Measurements from ENCODE around the gene NTN5. TPM values are rescaled to one million over a fixed set of nuclear protein-coding genes. Genes with fewer than 3 reads are reported as not detected.
"Not testable (repeated sequence)": the region's sequence is repeated elsewhere in the genome, so short reads cannot be mapped to it uniquely, and the experiment has no call there.

The NTN5 gene
- total and polyA plus RNA-seq, 9 of the 15 experiments (the other 6 are each of a cell fraction or from before 2014, with no cell fraction given), result not detected

- in situ Hi-C loops (cut with MboI), result not testable (repeated sequence)
Observed at GRCh38 chr19:48680006-48680405, 7.2 kb upstream of the NTN5 start.

DNA sequence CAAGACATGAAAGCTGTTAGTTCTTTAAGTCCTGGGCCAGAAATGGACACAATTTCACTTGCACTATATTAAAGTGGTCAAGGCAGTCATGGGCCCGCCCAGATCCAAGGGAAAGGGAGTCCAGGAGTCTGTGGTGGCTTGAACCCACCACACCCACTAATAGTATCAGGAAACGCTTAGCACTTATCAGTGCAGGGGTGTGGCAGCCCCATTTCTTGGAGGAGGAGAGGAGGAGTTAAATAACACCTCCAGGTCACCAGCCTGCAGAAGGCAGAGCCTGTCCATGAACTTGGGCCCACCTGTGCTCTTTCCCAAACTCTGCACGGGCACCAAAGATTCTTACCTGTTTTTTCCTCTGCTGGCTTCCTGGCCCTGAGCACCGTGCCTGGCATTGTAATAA is 5.4 kb upstream of the NTN5 start:
- intact Hi-C loops (cut with micrococcal nuclease) (no loop called here), in situ Hi-C loops (cut with MboI) (no loop called here)
- no TSS peak for BruUV-seq (replicated peaks)
- peak overlapping the region; percentile 7; the same call in 1 of the 2 replicates for H3K4me2 ChIP-seq (ENCODE audit: insufficient read depth, low read length)
- ChIA-PET POLR2A (interaction anchor here (0.6 to 1.2 kb wide), 3 partner anchors 12 to 662 kb away, joined by 3 read pairs; no protein-coding TSS in a partner anchor), CTCF (ENCODE audit: low intra/inter-chr PET ratio) (no interaction called here)
- H3K4me3 ChIP-seq, result no peak overlapping the region
- no peaks in the 10 kb centered on the region for H4K20me1 ChIP-seq (replicated peaks; ENCODE audit: control insufficient read depth, insufficient read depth, low read length)
- H3K9me1 ChIP-seq (ENCODE audit: control insufficient read depth, insufficient read depth, low read length), result no peaks in the 10 kb centered on the region
- H3K27ac ChIP-seq (ENCODE audit: extremely low read depth, low read depth, low read length), result no peak overlapping the region
- ATAC-seq (peak; percentile 79), DNase-seq (ENCODE audit: extremely low read depth in 1 of 4, low spot score in 3 of 4) (peak; percentile 79 to 82 (median 80)), FAIRE-seq (peak; percentile 87)
- peak overlapping the region in 1 of 2 experiments; percentile 6; a peak in 1 of 4 replicates for H3K9ac ChIP-seq (ENCODE audit: insufficient read depth in 1 of 2, low read depth in 2 of 2, low read length in 2 of 2)
- peaks cover 23 to 65% of the 10 kb centered on the region in 2 experiments for H3K4me1 ChIP-seq (replicated peaks in 1 of 2; ENCODE audit: control insufficient read depth in 2 of 2, insufficient read depth in 2 of 2, low read length in 2 of 2)
- H3K9me3 ChIP-seq (replicated peaks; ENCODE audit: control insufficient read depth, insufficient read depth, low read depth, low read length), result no peaks in the 10 kb centered on the region
- no peaks in the 10 kb centered on the region for H3K36me3 ChIP-seq (ENCODE audit: control insufficient read depth, insufficient read depth, low read length)
- WGBS (ENCODE audit: insufficient coverage, low coverage, missing lambda C conversion rate), result 0% methylated on average over 4 of the region's 4 CpGs
- no peaks in the 10 kb centered on the region for H3K27me3 ChIP-seq (ENCODE audit: control insufficient read depth in 2 of 2, insufficient read depth in 2 of 2, low read length in 2 of 2)
- H2AFZ ChIP-seq (ENCODE audit: low read depth, low read length), result no peak overlapping the region
- H3K79me2 ChIP-seq (ENCODE audit: control insufficient read depth, insufficient read depth, low read length), result no peaks in the 10 kb centered on the region
- no peak for TF ChIP-seq TFE3 (CRISPR knock-in tag; IDR thresholded peaks at IDR 0.05)
- TF ChIP-seq SMARCA4 (IDR thresholded peaks at IDR 0.05), result peak; percentile 15; the same call in 1 of the 2 replicates
- TF ChIP-seq, protein P1, sequence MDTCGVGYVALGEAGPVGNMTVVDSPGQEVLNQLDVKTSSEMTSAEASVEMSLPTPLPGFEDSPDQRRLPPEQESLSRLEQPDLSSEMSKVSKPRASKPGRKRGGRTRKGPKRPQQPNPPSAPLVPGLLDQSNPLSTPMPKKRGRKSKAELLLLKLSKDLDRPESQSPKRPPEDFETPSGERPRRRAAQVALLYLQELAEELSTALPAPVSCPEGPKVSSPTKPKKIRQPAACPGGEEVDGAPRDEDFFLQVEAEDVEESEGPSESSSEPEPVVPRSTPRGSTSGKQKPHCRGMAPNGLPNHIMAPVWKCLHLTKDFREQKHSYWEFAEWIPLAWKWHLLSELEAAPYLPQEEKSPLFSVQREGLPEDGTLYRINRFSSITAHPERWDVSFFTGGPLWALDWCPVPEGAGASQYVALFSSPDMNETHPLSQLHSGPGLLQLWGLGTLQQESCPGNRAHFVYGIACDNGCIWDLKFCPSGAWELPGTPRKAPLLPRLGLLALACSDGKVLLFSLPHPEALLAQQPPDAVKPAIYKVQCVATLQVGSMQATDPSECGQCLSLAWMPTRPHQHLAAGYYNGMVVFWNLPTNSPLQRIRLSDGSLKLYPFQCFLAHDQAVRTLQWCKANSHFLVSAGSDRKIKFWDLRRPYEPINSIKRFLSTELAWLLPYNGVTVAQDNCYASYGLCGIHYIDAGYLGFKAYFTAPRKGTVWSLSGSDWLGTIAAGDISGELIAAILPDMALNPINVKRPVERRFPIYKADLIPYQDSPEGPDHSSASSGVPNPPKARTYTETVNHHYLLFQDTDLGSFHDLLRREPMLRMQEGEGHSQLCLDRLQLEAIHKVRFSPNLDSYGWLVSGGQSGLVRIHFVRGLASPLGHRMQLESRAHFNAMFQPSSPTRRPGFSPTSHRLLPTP (IDR thresholded peaks at IDR 0.05; ENCODE audit: borderline replicate concordance, extremely low read depth, insufficient read length), result no peak
- no peak for TF ChIP-seq ZNF263 (CRISPR knock-in tag; IDR thresholded peaks at IDR 0.05; ENCODE audit: borderline replicate concordance)
- no peak for TF ChIP-seq ZNF668 (CRISPR knock-in tag; IDR thresholded peaks at IDR 0.05)
- 0 out of 2 replicates have a peak, but pooled peaks have one; percentile 13 for TF ChIP-seq CBFA2T3 (IDR thresholded peaks at IDR 0.05)
- TF ChIP-seq, protein P2, sequence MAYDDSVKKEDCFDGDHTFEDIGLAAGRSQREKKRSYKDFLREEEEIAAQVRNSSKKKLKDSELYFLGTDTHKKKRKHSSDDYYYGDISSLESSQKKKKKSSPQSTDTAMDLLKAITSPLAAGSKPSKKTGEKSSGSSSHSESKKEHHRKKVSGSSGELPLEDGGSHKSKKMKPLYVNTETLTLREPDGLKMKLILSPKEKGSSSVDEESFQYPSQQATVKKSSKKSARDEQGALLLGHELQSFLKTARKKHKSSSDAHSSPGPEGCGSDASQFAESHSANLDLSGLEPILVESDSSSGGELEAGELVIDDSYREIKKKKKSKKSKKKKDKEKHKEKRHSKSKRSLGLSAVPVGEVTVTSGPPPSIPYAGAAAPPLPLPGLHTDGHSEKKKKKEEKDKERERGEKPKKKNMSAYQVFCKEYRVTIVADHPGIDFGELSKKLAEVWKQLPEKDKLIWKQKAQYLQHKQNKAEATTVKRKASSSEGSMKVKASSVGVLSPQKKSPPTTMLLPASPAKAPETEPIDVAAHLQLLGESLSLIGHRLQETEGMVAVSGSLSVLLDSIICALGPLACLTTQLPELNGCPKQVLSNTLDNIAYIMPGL (CRISPR knock-in tag; IDR thresholded peaks at IDR 0.05), result no peak

More at GRCh38 chr19:48680006-48680405, 7.2 kb upstream of the NTN5 start:
- WGBS (ENCODE audit: insufficient coverage, low coverage, missing lambda C conversion rate), result 76% methylated on average over 5 of the region's 19 CpGs
- H3K9me1 ChIP-seq (ENCODE audit: control insufficient read depth, insufficient read depth, low read length); CTCF ChIA-PET (ENCODE audit: low intra/inter-chr PET ratio); H3K9me3 ChIP-seq (replicated peaks; ENCODE audit: control insufficient read depth, insufficient read depth, low read depth, low read length); H4K20me1 ChIP-seq (replicated peaks; ENCODE audit: control insufficient read depth, insufficient read depth, low read length); BruUV-seq (replicated peaks); H3K27me3 ChIP-seq (ENCODE audit: control insufficient read depth in 2 of 2, insufficient read depth in 2 of 2, low read length in 2 of 2); POLR2A ChIA-PET; H3K4me3 ChIP-seq; H3K4me2 ChIP-seq (ENCODE audit: insufficient read depth, low read length); H3K79me2 ChIP-seq (ENCODE audit: control insufficient read depth, insufficient read depth, low read length); DNase-seq (ENCODE audit: extremely low read depth in 1 of 4, low spot score in 3 of 4); ATAC-seq; H2AFZ ChIP-seq (ENCODE audit: low read depth, low read length); H3K36me3 ChIP-seq (ENCODE audit: control insufficient read depth, insufficient read depth, low read length); H3K27ac ChIP-seq (ENCODE audit: extremely low read depth, low read depth, low read length); FAIRE-seq; intact Hi-C loops (cut with micrococcal nuclease); H3K9ac ChIP-seq (ENCODE audit: insufficient read depth in 1 of 2, low read depth in 2 of 2, low read length in 2 of 2): not testable (repeated sequence)
- peaks cover 21 to 55% of the 10 kb centered on the region in 2 experiments for H3K4me1 ChIP-seq (replicated peaks in 1 of 2; ENCODE audit: control insufficient read depth in 2 of 2, insufficient read depth in 2 of 2, low read length in 2 of 2)
